ENCODE data around the gene RPS3. TPM values are rescaled to one million over a fixed set of nuclear protein-coding genes. Genes with fewer than 3 reads are reported as not detected.

The RPS3 gene
- total and polyA plus RNA-seq, 2 of the 13 experiments (the other 11 are each of a cell fraction or from before 2014, with no cell fraction given) = 2,143 to 3,616 TPM

- no peak for TF ChIP-seq ZNF142 (CRISPR knock-in tag; IDR thresholded peaks at IDR 0.05)
- TF ChIP-seq USF2 (IDR thresholded peaks at IDR 0.05; ENCODE audit: low read depth, low read length) = peak; percentile 54; the same call in 1 of the 2 replicates
- TF ChIP-seq USF2 (CRISPR knock-in tag; IDR thresholded peaks at IDR 0.05; ENCODE audit: borderline replicate concordance) = peak; percentile 34; the same call in 1 of the 2 replicates
Observed at GRCh38 chr11:75380716-75381420, 18.4 kb upstream of the RPS3 start (continued).

Measured in HepG2 (cell line).